ENCODE measurements around the gene KRT6B.

DNA sequence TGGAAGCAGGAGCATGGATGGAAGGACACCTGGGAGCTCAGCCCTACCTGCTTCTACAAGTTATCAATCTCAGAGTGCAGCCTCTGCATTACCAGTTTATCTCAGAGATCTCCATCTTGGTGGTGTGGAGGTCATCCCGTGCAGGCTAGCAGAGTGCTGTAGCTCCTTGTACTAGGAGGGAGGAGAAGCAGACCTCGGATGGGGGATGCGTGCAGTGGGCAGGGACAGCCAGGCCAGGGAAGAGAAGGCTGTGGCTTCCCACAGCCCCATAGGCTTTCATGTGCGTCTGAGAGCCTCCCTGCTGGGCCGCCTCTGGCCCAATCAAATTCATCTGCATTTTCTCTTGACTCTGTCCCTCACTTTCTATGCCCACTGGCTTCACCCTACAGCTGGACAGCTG, 37.0 kb downstream of the KRT6B start:
- TF ChIP-seq, protein P1, sequence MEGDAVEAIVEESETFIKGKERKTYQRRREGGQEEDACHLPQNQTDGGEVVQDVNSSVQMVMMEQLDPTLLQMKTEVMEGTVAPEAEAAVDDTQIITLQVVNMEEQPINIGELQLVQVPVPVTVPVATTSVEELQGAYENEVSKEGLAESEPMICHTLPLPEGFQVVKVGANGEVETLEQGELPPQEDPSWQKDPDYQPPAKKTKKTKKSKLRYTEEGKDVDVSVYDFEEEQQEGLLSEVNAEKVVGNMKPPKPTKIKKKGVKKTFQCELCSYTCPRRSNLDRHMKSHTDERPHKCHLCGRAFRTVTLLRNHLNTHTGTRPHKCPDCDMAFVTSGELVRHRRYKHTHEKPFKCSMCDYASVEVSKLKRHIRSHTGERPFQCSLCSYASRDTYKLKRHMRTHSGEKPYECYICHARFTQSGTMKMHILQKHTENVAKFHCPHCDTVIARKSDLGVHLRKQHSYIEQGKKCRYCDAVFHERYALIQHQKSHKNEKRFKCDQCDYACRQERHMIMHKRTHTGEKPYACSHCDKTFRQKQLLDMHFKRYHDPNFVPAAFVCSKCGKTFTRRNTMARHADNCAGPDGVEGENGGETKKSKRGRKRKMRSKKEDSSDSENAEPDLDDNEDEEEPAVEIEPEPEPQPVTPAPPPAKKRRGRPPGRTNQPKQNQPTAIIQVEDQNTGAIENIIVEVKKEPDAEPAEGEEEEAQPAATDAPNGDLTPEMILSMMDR (IDR thresholded peaks at IDR 0.05) = no peak
- no peak for TF ChIP-seq POLR2A (IDR thresholded peaks at IDR 0.05)
